Measurements from ENCODE around the gene CCDC97. TPM values are rescaled to one million over a fixed set of nuclear protein-coding genes. Genes with fewer than 3 reads are reported as not detected.

CCDC97 gene
- total RNA-seq, 4 donors from 2014 or later: 8.6 to 15.3 (median 15.1) TPM

DNA sequence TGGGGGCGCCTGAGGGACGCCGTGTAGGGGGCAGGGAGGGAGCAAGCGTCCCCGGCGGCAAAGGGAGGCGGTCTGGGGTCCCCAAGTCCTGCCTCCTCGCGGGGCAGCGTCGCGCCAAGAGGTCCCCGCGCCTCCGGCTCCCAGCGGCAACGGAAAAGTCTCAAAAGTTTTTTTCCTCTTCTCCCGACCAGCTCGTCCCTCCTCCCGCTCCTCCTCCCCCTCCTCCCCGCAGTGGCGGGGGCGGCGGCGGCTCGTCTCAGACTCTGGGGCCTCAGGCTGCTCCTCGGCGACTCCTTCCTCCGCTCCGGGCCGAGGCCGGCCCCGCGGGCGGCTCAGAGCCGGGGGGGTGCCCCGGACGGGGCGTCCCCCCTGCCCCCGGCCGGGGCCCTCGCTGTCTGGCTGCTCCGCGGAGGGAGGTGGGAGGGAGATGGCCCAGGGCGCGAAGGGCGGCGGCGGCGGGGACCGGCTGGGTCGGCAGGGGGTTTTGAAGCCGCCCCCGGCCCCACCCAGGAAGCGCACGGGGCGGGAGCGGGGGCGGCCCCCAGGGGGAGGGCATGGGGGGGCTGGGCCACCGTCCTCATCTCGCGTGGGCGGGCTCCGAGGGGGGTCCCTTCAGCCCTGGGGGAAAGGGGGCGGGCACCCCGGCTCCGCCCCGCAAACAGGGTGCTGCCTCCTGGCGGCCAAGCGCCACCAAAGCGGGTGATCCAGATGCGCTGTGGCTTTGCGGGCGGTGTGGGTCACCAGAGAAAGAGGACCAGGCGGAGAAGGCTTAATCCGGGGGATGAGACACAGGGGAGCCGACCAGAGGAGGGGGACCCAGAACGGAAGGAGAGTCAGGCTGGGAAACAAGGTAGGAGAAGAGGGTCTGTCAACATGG lies 43.7 kb downstream of the CCDC97 start, which contains the start of gene TGFB1:
Gene TGFB1 (minus strand): TSS at position 457 of the 877 bp plus-strand sequence. CDS start 878 bp downstream, outside the sequence.
- peak; percentile 40 to 58 for TF ChIP-seq POLR2A (IDR thresholded peaks at IDR 0.05)
- TF ChIP-seq, protein P1, sequence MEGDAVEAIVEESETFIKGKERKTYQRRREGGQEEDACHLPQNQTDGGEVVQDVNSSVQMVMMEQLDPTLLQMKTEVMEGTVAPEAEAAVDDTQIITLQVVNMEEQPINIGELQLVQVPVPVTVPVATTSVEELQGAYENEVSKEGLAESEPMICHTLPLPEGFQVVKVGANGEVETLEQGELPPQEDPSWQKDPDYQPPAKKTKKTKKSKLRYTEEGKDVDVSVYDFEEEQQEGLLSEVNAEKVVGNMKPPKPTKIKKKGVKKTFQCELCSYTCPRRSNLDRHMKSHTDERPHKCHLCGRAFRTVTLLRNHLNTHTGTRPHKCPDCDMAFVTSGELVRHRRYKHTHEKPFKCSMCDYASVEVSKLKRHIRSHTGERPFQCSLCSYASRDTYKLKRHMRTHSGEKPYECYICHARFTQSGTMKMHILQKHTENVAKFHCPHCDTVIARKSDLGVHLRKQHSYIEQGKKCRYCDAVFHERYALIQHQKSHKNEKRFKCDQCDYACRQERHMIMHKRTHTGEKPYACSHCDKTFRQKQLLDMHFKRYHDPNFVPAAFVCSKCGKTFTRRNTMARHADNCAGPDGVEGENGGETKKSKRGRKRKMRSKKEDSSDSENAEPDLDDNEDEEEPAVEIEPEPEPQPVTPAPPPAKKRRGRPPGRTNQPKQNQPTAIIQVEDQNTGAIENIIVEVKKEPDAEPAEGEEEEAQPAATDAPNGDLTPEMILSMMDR (IDR thresholded peaks at IDR 0.05 in 4 of 5, conservative IDR thresholded peaks at IDR 0.05 in 1 of 5): peak; percentile 37 to 80 (median 77)
- peaks cover 27 to 48% (median 45%) of the 10 kb centered on the region in 3 donors for H3K27me3 ChIP-seq
- H3K9me3 ChIP-seq: no peaks in the 10 kb centered on the region
- H3K36me3 ChIP-seq: no peaks in the 10 kb centered on the region
- in situ Hi-C loops (cut with MboI; ENCODE audit: low sequenced_read_pairs in 4 of 4): no loop called here
- H3K4me1 ChIP-seq: peaks cover 0 to 32% of the 10 kb centered on the region in 2 donors
- peak within 1 kb of the TSS; percentile 75 to 80 (median 80) for H3K27ac ChIP-seq
- intact Hi-C loops (cut with DNase I; ENCODE audit: low total_unique reads): loop anchor here (2.0 to 5.0 kb wide), 2 partner anchors 27 to 151 kb away; no protein-coding TSS in a partner anchor
- ATAC-seq: peak; percentile 50 to 56
- peak within 1 kb of the TSS; percentile 67 to 76 (median 73) for H3K4me3 ChIP-seq
- peak; percentile 63 for DNase-seq

- Histone ChIP-seq H3K4me1 (peaks cover 0 to 32% of the 10 kb centered on the region in 2 donors), H3K27ac (peak overlapping the region; percentile 75 to 80 (median 80)), H3K4me3 (peak overlapping the region; percentile 67 to 76 (median 73)), H3K36me3 (no peaks in the 10 kb centered on the region), H3K27me3 (peaks cover 27 to 48% (median 45%) of the 10 kb centered on the region in 3 donors), H3K9me3 (no peaks in the 10 kb centered on the region)
- DNase-seq (no peak), ATAC-seq (no peak)
- intact Hi-C loops (cut with DNase I; ENCODE audit: low total_unique reads): loop anchor here (5.0 kb wide), 1 partner anchor 152 kb away; no protein-coding TSS in a partner anchor
- in situ Hi-C loops (cut with MboI; ENCODE audit: low sequenced_read_pairs in 4 of 4): no loop called here
- TF ChIP-seq, protein P1 (IDR thresholded peaks at IDR 0.05 in 4 of 5, conservative IDR thresholded peaks at IDR 0.05 in 1 of 5): no peak
- no peak for TF ChIP-seq POLR2A (IDR thresholded peaks at IDR 0.05)
Observed at GRCh38 chr19:41354343-41354953, 44.5 kb downstream of the CCDC97 start.

GRCh38 chr19:41355035-41355434 lies 45.1 kb downstream of the CCDC97 start:
- Histone ChIP-seq H3K4me3 (no peak overlapping the region), H3K36me3 (no peaks in the 10 kb centered on the region), H3K9me3 (no peaks in the 10 kb centered on the region), H3K27me3 (peaks cover 27 to 45% (median 43%) of the 10 kb centered on the region in 3 donors), H3K27ac (peak overlapping the region in 3 of 4 donors; percentile 33 to 79 (median 50)), H3K4me1 (peaks cover 0 to 32% of the 10 kb centered on the region in 2 donors)
- intact Hi-C loops (cut with DNase I; ENCODE audit: low total_unique reads) (no loop called here), in situ Hi-C loops (cut with MboI; ENCODE audit: low sequenced_read_pairs in 4 of 4) (no loop called here)
- DNase-seq: no peak
- no peak for TF ChIP-seq POLR2A (IDR thresholded peaks at IDR 0.05)
- TF ChIP-seq, protein P1 (IDR thresholded peaks at IDR 0.05 in 4 of 5, conservative IDR thresholded peaks at IDR 0.05 in 1 of 5): no peak
- no peak for ATAC-seq

DNA sequence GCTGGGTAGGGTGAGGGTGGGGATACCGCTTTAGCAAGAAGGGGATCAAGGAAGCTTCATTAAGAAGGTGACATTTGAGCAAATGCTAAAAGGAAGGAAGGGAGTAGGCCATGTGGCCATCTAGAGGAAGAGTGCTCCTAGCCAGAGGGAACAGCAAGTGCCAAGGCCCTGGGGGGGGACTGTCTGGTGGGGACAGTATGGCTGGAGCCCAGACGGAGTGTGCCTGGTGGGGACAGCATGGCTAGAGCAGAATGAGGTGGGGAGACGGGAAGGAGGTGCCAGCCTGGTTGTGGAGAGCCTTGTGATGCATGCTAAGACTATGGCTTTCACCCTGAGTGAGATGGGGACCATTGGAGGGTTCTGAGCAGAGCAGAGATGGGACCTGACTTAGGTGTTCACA lies 45.8 kb downstream of the CCDC97 start:
- in situ Hi-C loops (cut with MboI; ENCODE audit: low sequenced_read_pairs in 4 of 4) (no loop called here), intact Hi-C loops (cut with DNase I; ENCODE audit: low total_unique reads) (no loop called here)
- H3K4me1 ChIP-seq: peaks cover 0 to 32% of the 10 kb centered on the region in 2 donors
- peaks cover 23 to 39% (median 39%) of the 10 kb centered on the region in 3 donors for H3K27me3 ChIP-seq
- no peaks in the 10 kb centered on the region for H3K9me3 ChIP-seq
- H3K4me3 ChIP-seq: no peak overlapping the region
- H3K27ac ChIP-seq: peak overlapping the region in 2 of 4 donors; percentile 33 to 50
- no peaks in the 10 kb centered on the region for H3K36me3 ChIP-seq
- TF ChIP-seq POLR2A (IDR thresholded peaks at IDR 0.05): no peak
- TF ChIP-seq, protein P1 (IDR thresholded peaks at IDR 0.05 in 4 of 5, conservative IDR thresholded peaks at IDR 0.05 in 1 of 5): no peak
- ATAC-seq (no peak), DNase-seq (no peak)

Measured in gastrocnemius medialis (tissue), 4 donors.